Neural progenitor cell (in vitro differentiated cells): ENCODE data around the gene WDR41. TPM values are rescaled to one million over a fixed set of nuclear protein-coding genes. Genes with fewer than 3 reads are reported as not detected.

Experiments used
- DNase-seq: peaks from one replicate; pipeline ENCODE4 v3.0.0-alpha.2; 2016; ENCODE audit warnings: low spot score
- H2AFZ ChIP-seq: fragments of 200-600 bp; sonication (generic); replicated peaks from 2 replicates; pipeline ENCODE4 v1.6.1; 2016; ENCODE audit warnings: antibody characterized with exemption
- H3F3A ChIP-seq: fragments of 200-600 bp; sonication (generic); 2 replicates; pipeline ENCODE4 v1.6.1; 2016; ENCODE audit warnings: antibody characterized with exemption, low read depth
- H3K27ac ChIP-seq: fragments of 200-600 bp; sonication (generic); 2 replicates; pipeline ENCODE4 v1.5.1; 2016; ENCODE audit warnings: mild to moderate bottlenecking
- H3K27me3 ChIP-seq: fragments of 200-600 bp; sonication (generic); 2 replicates; pipeline ENCODE4 v1.6.1; 2016; ENCODE audit warnings: mild to moderate bottlenecking, moderate library complexity
- H3K36me3 ChIP-seq: fragments of 200-600 bp; sonication (generic); 2 replicates; pipeline ENCODE4 v1.5.1; 2016
- H3K4me1 ChIP-seq: fragments of 200-600 bp; sonication (generic); 2 replicates; pipeline ENCODE4 v1.6.1; 2016; ENCODE audit warnings: mixed run types
- H3K4me2 ChIP-seq: fragments of 200-600 bp; sonication (generic); 2 replicates; pipeline ENCODE4 v1.6.1; 2016
- H3K4me3 ChIP-seq: fragments of 200-600 bp; sonication (generic); 2 replicates; pipeline ENCODE4 v1.5.1; 2016
- H3K79me2 ChIP-seq: fragments of 200-600 bp; sonication (generic); 2 replicates; pipeline ENCODE4 v1.6.1; 2016; ENCODE audit warnings: low read depth
- H3K9ac ChIP-seq: fragments of 200-600 bp; sonication (generic); 2 replicates; pipeline ENCODE4 v1.6.1; 2016
- H3K9me3 ChIP-seq: fragments of 200-600 bp; sonication (generic); 2 replicates; pipeline ENCODE4 v1.5.1; 2016; ENCODE audit warnings: low read depth
- H4K20me1 ChIP-seq: fragments of 200-600 bp; sonication (generic); 2 replicates; pipeline ENCODE4 v1.6.1; 2016; ENCODE audit warnings: low read depth
- H3K27ac Mint-ChIP-seq: 3 replicates; pipeline ENCODE4 v1.8.0; 2021; ENCODE audit warnings: mixed read lengths
- H3K27me3 Mint-ChIP-seq: 2 replicates; pipeline ENCODE4 v1.8.0; 2022; ENCODE audit warnings: low read depth, mild to moderate bottlenecking, inconsistent platforms, moderate library complexity, mixed read lengths; ENCODE audit not compliant: insufficient read depth
- H3K36me3 Mint-ChIP-seq: 3 replicates; pipeline ENCODE4 v1.8.0; 2021; ENCODE audit warnings: mixed read lengths
- H3K4me1 Mint-ChIP-seq: 3 replicates; pipeline ENCODE4 v1.8.0; 2021; ENCODE audit warnings: mixed read lengths
- H3K4me3 Mint-ChIP-seq: 3 replicates; pipeline ENCODE4 v1.8.0; 2021; ENCODE audit warnings: mild to moderate bottlenecking, moderate library complexity, mixed read lengths
- H3K9me3 Mint-ChIP-seq: 3 replicates; pipeline ENCODE4 v1.8.0; 2020; ENCODE audit warnings: mixed read lengths
- CTCF ChIP-seq: fragments of 200-600 bp; sonication (generic); IDR thresholded peaks from 2 replicates; pipeline ENCODE4 v1.5.1; 2017; ENCODE audit warnings: antibody characterized with exemption, mild to moderate bottlenecking
- EZH2 ChIP-seq: fragments of 200-600 bp; sonication (generic); IDR thresholded peaks from 2 replicates; pipeline ENCODE4 v1.6.1; 2017; ENCODE audit warnings: antibody characterized with exemption, mild to moderate bottlenecking, moderate library complexity
- EZH2phosphoT487 ChIP-seq: fragments of 200-600 bp; sonication (generic); IDR thresholded peaks from 2 replicates; pipeline ENCODE4 v1.6.1; 2017; ENCODE audit warnings: antibody characterized with exemption
- total RNA-seq: library from RNA; depleted of rRNA; stranded (reverse); fragments of >200 nt; gene quantifications from 2 replicates; pipeline ENCODE4 v1.2.3, GENCODE V29; 2015; ENCODE audit warnings: low replicate concordance

Gene WDR41
- total RNA-seq, 1 donor from 2014 or later = 92.6 TPM

GRCh38 chr5:77419644-77420582 is 72.2 kb downstream of the WDR41 start:
- Mint-ChIP-seq H3K27me3 (peaks cover 3% of the 10 kb centered on the region), H3K36me3 (peaks cover 5% of the 10 kb centered on the region), H3K9me3 (no peaks in the 10 kb centered on the region), H3K27ac (no peak overlapping the region), H3K4me1 (no peaks in the 10 kb centered on the region), H3K4me3 (no peak overlapping the region)
- no peak overlapping the region for H2AFZ ChIP-seq
- no peak overlapping the region for H3K27ac ChIP-seq
- H3K79me2 ChIP-seq = no peaks in the 10 kb centered on the region
- H3K4me3 ChIP-seq = no peak overlapping the region
- H3K27me3 ChIP-seq = no peaks in the 10 kb centered on the region
- no peaks in the 10 kb centered on the region for H4K20me1 ChIP-seq
- H3K4me1 ChIP-seq = no peaks in the 10 kb centered on the region
- no peaks in the 10 kb centered on the region for H3K9me3 ChIP-seq
- TF ChIP-seq CTCF = no peak
- TF ChIP-seq EZH2 = no peak
- TF ChIP-seq EZH2phosphoT487 = no peak
- no peaks in the 10 kb centered on the region for H3F3A ChIP-seq
- H3K36me3 ChIP-seq = no peaks in the 10 kb centered on the region
- no peak overlapping the region for H3K9ac ChIP-seq
- no peak for DNase-seq
- H3K4me2 ChIP-seq = no peak overlapping the region

GRCh38 chr5:77418601-77419581 is 73.2 kb downstream of the WDR41 start:
- H3K4me1 ChIP-seq = no peaks in the 10 kb centered on the region
- H3F3A ChIP-seq = no peaks in the 10 kb centered on the region
- no peaks in the 10 kb centered on the region for H3K4me1 Mint-ChIP-seq
- no peak overlapping the region for H3K4me3 Mint-ChIP-seq
- H3K4me3 ChIP-seq = no peak overlapping the region
- no peaks in the 10 kb centered on the region for H3K36me3 ChIP-seq
- no peaks in the 10 kb centered on the region for H3K27me3 ChIP-seq
- H3K27ac Mint-ChIP-seq = no peak overlapping the region
- no peaks in the 10 kb centered on the region for H3K9me3 Mint-ChIP-seq
- H3K27me3 Mint-ChIP-seq = peaks cover 3% of the 10 kb centered on the region
- TF ChIP-seq CTCF = no peak
- TF ChIP-seq EZH2 = no peak
- no peak for TF ChIP-seq EZH2phosphoT487
- no peak overlapping the region for H2AFZ ChIP-seq
- H4K20me1 ChIP-seq = no peaks in the 10 kb centered on the region
- H3K9me3 ChIP-seq = no peaks in the 10 kb centered on the region
- H3K9ac ChIP-seq = no peak overlapping the region
- H3K36me3 Mint-ChIP-seq = peaks cover 1% of the 10 kb centered on the region
- no peaks in the 10 kb centered on the region for H3K79me2 ChIP-seq
- H3K4me2 ChIP-seq = no peak overlapping the region
- DNase-seq = no peak
- H3K27ac ChIP-seq = no peak overlapping the region

- Histone ChIP-seq H3K9me3 (no peaks in the 10 kb centered on the region), H3K4me1 (no peaks in the 10 kb centered on the region), H3K4me3 (no peak overlapping the region), H3K4me2 (no peak overlapping the region), H3K27me3 (no peaks in the 10 kb centered on the region), H3K36me3 (no peaks in the 10 kb centered on the region), H4K20me1 (no peaks in the 10 kb centered on the region), H3F3A (no peaks in the 10 kb centered on the region), H3K9ac (no peak overlapping the region), H2AFZ (no peak overlapping the region), H3K79me2 (no peaks in the 10 kb centered on the region), H3K27ac (no peak overlapping the region)
- TF ChIP-seq EZH2 (no peak), CTCF (no peak), EZH2phosphoT487 (no peak)
- H3K4me1 Mint-ChIP-seq = no peaks in the 10 kb centered on the region
- DNase-seq = no peak
- no peak overlapping the region for H3K27ac Mint-ChIP-seq
- H3K27me3 Mint-ChIP-seq = peaks cover 3% of the 10 kb centered on the region
- no peaks in the 10 kb centered on the region for H3K36me3 Mint-ChIP-seq
- no peak overlapping the region for H3K4me3 Mint-ChIP-seq
- no peaks in the 10 kb centered on the region for H3K9me3 Mint-ChIP-seq
These were observed 74.0 kb downstream of the WDR41 start for GRCh38 chr5:77418162-77418561.
